T-helper 1 cell treated with Interleukin-12 subunit alpha and Interleukin-12 subunit beta and Interleukin-4 antibody, amounts not matched to agents 30 μg/mL and 1 μg/mL, for 36 hours (primary cell): ENCODE measurements around the gene DDX39B.
"Not testable (repeated sequence)": the region's sequence is repeated elsewhere in the genome, so short reads cannot be mapped to it uniquely, and the experiment has no call there.

ENCODE experiments used
- H3K27ac Mint-ChIP-seq: one replicate; pipeline ENCODE4 v1.8.0; 2021; ENCODE audit warnings: mild to moderate bottlenecking, mixed read lengths
- H3K27me3 Mint-ChIP-seq: one replicate; pipeline ENCODE4 v1.8.0; 2021; ENCODE audit warnings: low read depth, mixed read lengths
- H3K36me3 Mint-ChIP-seq: one replicate; pipeline ENCODE4 v1.8.0; 2021; ENCODE audit warnings: low read depth, mixed read lengths
- H3K4me1 Mint-ChIP-seq: one replicate; pipeline ENCODE4 v1.8.0; 2021; ENCODE audit warnings: low read depth, mixed read lengths
- H3K4me3 Mint-ChIP-seq: one replicate; pipeline ENCODE4 v1.8.0; 2021; ENCODE audit warnings: mild to moderate bottlenecking, moderate library complexity, mixed read lengths
- H3K9me3 Mint-ChIP-seq: one replicate; pipeline ENCODE4 v1.8.0; 2021; ENCODE audit warnings: mixed read lengths

Gene DDX39B

DNA sequence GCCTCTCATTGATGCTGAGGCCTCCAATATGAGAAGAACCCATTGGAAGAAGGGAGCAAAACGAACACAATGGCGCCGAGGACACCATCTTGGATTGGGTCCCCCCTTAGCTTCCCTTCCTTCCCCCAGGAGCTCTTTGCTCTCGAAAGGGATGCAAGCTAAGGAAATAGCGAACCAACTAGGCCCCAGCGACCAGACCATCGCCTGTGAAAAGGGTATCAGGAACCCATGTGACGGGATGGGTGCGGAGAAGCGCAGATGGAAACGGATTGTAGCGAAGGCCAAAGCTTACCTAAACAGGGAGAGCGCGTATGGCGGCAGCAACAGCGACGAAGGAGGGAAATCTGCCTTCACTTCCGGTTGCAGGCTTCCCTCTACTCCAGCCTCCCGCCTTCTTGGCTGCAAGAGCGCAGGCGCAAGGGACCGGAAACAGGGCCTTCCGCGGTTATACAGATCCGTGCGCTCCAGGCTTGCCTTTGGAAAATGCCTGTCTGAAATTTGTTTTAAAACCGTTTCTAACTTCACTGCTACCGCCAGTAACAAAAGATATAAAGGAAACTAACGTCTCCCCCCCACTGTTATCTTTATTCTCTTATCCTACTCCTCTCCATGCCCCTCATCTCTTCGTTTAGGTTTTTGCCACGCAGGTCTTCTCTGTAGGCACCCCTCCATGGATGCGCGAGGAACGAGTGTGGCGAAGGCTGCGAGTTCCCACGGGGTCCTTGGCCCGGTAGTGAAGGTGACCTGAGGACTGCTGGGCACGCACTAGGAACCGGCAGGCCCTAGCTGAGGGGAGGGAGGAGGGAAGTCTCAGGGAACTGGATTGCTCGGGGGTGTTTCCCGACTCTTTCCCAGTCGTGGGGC lies at the start of gene DDX39B:
TSS of gene DDX39B (minus strand) at position 346 of the 864 bp plus-strand sequence. CDS start 1,471 bp downstream, outside the sequence.
- Mint-ChIP-seq H3K27me3 (no peaks in the 10 kb centered on the region), H3K4me1 (peaks cover 43% of the 10 kb centered on the region), H3K9me3 (no peaks in the 10 kb centered on the region), H3K36me3 (peaks cover 33% of the 10 kb centered on the region), H3K27ac (peak within 1 kb of the TSS; percentile 87), H3K4me3 (peak within 1 kb of the TSS; percentile 93)

DNA sequence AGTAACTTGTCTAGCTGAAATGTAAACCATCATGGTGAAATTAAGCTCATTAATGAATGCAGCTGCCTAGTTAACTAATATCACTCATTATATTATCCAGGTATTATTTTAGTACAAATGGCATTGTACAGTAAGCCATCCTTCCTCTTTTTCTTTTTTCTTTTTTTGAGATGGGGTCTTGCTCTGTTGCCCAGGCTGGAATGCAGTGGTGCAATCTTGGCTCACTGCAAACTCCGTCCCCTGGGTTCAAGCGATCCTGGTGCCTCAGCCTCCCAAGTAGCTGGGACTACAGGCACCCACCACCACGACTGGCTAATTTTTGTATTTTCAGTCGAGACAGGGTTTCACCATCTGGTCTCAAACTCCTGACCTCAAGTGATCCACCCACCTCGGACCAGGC lies 48.9 kb upstream of the DDX39B start:
- H3K27ac Mint-ChIP-seq, H3K9me3 Mint-ChIP-seq, H3K27me3 Mint-ChIP-seq, H3K4me3 Mint-ChIP-seq: not testable (repeated sequence)
- H3K4me1 Mint-ChIP-seq: peaks cover 44% of the 10 kb centered on the region
- peaks cover 18% of the 10 kb centered on the region for H3K36me3 Mint-ChIP-seq

GRCh38 chr6:31588871-31589650 lies 47.3 kb upstream of the DDX39B start:
- Mint-ChIP-seq H3K27me3 (no peaks in the 10 kb centered on the region), H3K9me3 (no peaks in the 10 kb centered on the region), H3K36me3 (peaks cover 18% of the 10 kb centered on the region), H3K4me1 (peaks cover 41% of the 10 kb centered on the region), H3K4me3 (peak overlapping the region; percentile 63), H3K27ac (peak overlapping the region; percentile 13)

- H3K9me3 Mint-ChIP-seq: no peaks in the 10 kb centered on the region
- peak overlapping the region; percentile 97 for H3K27ac Mint-ChIP-seq
- no peaks in the 10 kb centered on the region for H3K27me3 Mint-ChIP-seq
- H3K4me1 Mint-ChIP-seq: peaks cover 37% of the 10 kb centered on the region
- peaks cover 18% of the 10 kb centered on the region for H3K36me3 Mint-ChIP-seq
- peak overlapping the region; percentile 97 for H3K4me3 Mint-ChIP-seq
Observed at GRCh38 chr6:31587791-31588777, 46.3 kb upstream of the DDX39B start.

GRCh38 chr6:31586599-31587281 lies 44.9 kb upstream of the DDX39B start:
- peaks cover 29% of the 10 kb centered on the region for H3K36me3 Mint-ChIP-seq
- H3K4me3 Mint-ChIP-seq: peak overlapping the region; percentile 97
- peaks cover 41% of the 10 kb centered on the region for H3K4me1 Mint-ChIP-seq
- no peaks in the 10 kb centered on the region for H3K27me3 Mint-ChIP-seq
- H3K9me3 Mint-ChIP-seq: no peaks in the 10 kb centered on the region
- H3K27ac Mint-ChIP-seq: peak overlapping the region; percentile 95

DNA sequence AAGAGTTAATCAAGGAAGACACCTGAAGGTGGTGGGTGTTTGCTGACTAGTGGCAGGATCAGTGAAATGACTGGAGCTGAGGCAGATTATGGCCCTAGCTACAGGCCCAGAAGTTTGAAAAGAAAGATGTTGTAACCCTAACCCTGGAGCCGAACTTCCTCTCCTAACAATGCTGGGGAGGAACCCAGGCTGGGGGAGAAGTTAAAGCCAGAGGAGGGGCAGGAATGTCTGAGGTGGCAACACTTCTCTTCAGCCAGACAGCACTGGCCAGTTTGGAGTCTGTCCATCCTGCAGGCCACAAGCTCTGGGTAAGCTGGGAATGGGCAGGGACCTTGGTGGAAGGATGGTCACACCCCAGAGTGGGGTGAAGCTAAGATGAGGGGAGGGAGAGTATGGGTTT lies 44.2 kb upstream of the DDX39B start, which contains the start of gene LST1:
TSS of gene LST1 (plus strand) at position 270 of the 400 bp plus-strand sequence. CDS start 1,023 bp downstream, outside the sequence.
- Mint-ChIP-seq H3K36me3 (peaks cover 37% of the 10 kb centered on the region), H3K27me3 (no peaks in the 10 kb centered on the region), H3K4me3 (peak within 1 kb of the TSS; percentile 97)

DNA sequence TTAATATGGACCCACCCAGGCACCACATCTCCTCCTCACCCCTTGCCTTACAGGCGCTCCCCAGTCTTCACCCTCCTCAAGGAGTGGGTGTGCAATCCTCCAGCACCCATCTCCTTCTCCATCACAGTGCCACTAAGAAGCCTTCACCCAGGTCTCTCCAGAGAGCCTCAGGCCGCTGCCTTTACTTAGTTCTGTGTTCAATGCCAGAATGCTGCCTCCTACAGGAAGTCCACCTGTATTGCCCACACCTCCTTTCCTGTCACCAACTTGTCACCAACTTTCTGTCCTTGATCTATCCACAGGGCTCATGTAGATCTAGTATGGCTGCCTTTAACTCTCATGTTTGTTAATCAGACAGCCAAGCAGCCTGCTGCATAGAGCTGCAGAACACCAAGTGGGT lies 43.7 kb upstream of the DDX39B start:
- Mint-ChIP-seq H3K9me3 (no peaks in the 10 kb centered on the region), H3K4me3 (peak overlapping the region; percentile 97), H3K4me1 (peaks cover 41% of the 10 kb centered on the region), H3K27me3 (no peaks in the 10 kb centered on the region), H3K27ac (peak overlapping the region; percentile 95), H3K36me3 (peaks cover 38% of the 10 kb centered on the region)

More for the DNA sequence above, 44.2 kb upstream of the DDX39B start, which contains the start of gene LST1:
- Mint-ChIP-seq H3K27ac (peak within 1 kb of the TSS; percentile 95), H3K9me3 (no peaks in the 10 kb centered on the region), H3K4me1 (peaks cover 41% of the 10 kb centered on the region)

GRCh38 chr6:31582230-31582643 lies 40.4 kb upstream of the DDX39B start, which contains the start of gene LTB:
Gene LTB (minus strand): TSS chr6:31582424. CDS start chr6:31582417, 7 bp downstream.
- Mint-ChIP-seq H3K9me3 (no peaks in the 10 kb centered on the region), H3K27me3 (no peaks in the 10 kb centered on the region), H3K36me3 (peaks cover 56% of the 10 kb centered on the region), H3K4me1 (peaks cover 45% of the 10 kb centered on the region), H3K27ac (peak within 1 kb of the TSS; percentile 99), H3K4me3 (peak within 1 kb of the TSS; percentile 100)

- Mint-ChIP-seq H3K4me1 (peaks cover 46% of the 10 kb centered on the region), H3K4me3 (peak overlapping the region; percentile 100), H3K27me3 (no peaks in the 10 kb centered on the region), H3K36me3 (peaks cover 58% of the 10 kb centered on the region), H3K9me3 (no peaks in the 10 kb centered on the region), H3K27ac (peak overlapping the region; percentile 99)
Observed at GRCh38 chr6:31581434-31582229, 39.8 kb upstream of the DDX39B start.

DNA sequence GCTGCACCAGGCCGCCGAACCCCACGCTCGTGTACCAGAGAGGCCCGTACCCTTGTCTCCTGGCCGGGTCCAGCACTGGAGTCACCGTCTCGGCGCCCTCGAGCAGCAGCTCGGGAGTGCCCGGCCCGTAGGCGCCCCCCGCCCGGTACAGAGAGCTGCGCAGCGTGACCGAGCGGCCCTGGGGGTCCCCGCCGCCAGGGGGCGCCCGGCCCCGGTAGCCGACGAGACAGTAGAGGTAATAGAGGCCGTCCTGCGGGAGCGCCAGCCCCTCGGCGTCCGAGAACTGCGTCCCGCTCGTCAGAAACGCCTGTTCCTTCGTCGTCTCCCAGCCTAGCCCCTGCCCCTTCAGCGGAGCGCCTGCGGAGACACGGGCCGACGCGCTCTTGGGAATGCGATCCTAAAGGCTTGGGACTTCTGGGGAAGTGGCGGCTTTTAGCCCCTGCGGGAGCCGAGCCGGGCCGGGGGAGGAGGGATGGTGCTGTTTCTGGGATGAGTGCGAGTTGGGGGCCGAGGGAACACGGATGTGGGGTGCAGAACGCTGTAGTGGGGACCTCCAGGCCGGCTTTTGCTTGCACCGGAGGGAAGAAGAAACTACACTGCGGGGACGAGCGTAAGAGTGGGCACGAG lies 39.1 kb upstream of the DDX39B start:
- Mint-ChIP-seq H3K4me1 (peaks cover 47% of the 10 kb centered on the region), H3K27me3 (no peaks in the 10 kb centered on the region), H3K27ac (peak overlapping the region; percentile 99), H3K4me3 (peak overlapping the region; percentile 100), H3K36me3 (peaks cover 65% of the 10 kb centered on the region), H3K9me3 (no peaks in the 10 kb centered on the region)

DNA sequence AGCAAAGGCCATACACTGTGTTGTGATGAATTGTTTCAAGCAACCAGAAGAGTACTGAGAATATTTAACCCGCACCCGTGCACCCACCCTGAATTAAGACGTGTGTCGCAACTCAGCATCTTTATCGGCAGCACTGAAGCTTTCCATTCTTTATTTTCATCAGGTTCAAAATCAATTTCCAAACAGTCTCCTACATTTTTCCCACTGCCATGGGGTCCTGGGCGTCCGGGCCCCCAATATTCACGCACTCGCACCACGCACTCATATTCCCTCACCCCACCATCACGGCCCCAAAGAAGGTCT lies 38.6 kb upstream of the DDX39B start:
- H3K4me1 Mint-ChIP-seq: peaks cover 42% of the 10 kb centered on the region
- peak overlapping the region; percentile 100 for H3K4me3 Mint-ChIP-seq
- H3K9me3 Mint-ChIP-seq: no peaks in the 10 kb centered on the region
- H3K36me3 Mint-ChIP-seq: peaks cover 70% of the 10 kb centered on the region
- peak overlapping the region; percentile 99 for H3K27ac Mint-ChIP-seq
- H3K27me3 Mint-ChIP-seq: no peaks in the 10 kb centered on the region

DNA sequence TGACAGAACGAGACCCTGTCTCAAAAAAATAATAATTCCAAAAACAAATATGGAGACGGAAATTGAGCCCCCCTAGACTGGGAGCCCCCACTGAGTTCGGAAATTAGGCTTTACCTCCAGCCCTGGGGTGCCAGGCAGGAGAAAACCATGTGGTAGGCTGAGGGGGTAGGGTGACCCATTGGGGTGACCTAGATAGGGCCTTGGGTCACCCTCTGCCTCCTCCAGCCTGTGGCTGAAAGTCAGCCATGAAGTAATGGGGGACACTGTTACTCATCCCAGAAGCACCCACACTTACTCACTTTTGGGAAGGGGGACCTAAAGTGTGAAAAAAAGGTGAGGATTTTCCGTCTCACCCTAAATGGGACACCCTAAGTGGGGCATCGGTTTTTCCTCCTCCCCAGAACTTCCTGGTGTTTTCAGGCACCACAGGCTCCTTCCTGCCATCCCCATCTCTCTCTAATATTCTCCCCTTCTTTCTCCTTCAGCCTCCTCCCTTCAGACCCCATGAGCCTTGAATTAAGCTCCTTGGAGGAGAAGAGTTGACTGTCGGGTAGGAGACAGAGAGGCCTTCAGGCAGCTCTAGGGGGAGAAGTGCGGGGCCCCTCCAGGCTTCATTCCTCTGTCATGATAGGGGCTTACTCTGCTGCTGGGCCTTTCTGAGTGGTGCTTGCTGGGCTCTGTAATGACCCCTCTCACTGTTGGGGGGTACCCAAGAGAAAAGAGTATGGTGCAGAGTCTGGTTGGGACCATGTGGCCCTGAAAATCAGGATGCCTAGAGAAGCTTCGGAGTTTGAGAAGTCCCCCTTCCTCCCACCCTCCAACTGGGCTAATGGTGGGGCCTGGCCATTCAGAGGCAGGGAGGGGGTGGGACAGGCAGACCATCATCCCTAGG lies 38.0 kb upstream of the DDX39B start:
- Mint-ChIP-seq H3K27me3 (no peaks in the 10 kb centered on the region), H3K27ac (peak overlapping the region; percentile 99), H3K36me3 (peaks cover 72% of the 10 kb centered on the region), H3K4me1 (peaks cover 47% of the 10 kb centered on the region), H3K9me3 (no peaks in the 10 kb centered on the region), H3K4me3 (peak overlapping the region; percentile 100)
